Stimulated activated CD8-positive, alpha-beta memory T cell treated with anti-CD3 and anti-CD28 coated beads, Interleukin-12 subunit alpha, Interleukin-12 subunit beta, amount 100 ng/mL, for 1 hour (primary cell): ENCODE measurements around the gene PHOX2A.
"Not testable (repeated sequence)": the region's sequence is repeated elsewhere in the genome, so short reads cannot be mapped to it uniquely, and the experiment has no call there.

ENCODE experiments used
- DNase-seq: peaks from one replicate; pipeline ENCODE4 v3.0.0-alpha.2; 2020; ENCODE audit warnings: low read depth

PHOX2A gene

DNA sequence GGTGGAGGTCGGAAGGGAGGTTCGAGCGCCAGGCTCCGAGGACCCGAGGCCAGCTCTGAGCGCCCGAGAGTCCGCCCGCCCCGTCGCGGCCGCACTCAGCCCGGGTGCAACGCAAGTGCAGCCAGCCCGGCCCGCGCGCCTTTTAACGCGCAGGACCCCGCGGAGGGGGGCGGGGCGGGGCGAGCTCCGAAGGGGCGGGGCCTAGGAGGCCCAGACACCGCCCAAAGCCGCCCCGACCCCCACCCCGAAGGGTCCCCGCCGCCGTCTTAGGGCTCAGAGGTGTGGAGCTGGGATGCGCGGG, at the start of gene PHOX2A:
PHOX2A (minus strand) TSS at position 117 of the 301 bp plus-strand sequence. CDS start 172 bp downstream, outside the sequence.
- DNase-seq = no peak

DNA sequence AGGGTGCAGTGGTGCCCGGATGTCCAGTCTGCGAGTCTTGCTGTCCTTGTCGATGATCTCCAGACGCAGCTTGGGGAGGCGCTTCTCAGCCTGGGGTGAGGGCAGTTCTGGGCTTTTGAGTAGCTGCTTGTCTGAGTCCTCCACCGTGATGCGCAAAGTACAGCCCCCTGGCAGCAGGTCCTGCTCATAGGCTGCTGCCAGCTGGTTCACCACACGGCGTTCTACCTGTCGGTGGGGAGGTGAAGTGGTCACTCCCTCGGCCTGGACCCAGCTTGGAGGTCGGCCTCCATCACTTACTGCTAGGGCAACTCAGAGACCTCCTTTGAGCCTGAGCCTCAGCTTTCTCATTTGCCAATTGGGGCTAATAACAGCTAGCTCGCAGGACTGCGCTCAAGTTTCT, 49.4 kb upstream of the PHOX2A start:
- DNase-seq = no peak

DNA sequence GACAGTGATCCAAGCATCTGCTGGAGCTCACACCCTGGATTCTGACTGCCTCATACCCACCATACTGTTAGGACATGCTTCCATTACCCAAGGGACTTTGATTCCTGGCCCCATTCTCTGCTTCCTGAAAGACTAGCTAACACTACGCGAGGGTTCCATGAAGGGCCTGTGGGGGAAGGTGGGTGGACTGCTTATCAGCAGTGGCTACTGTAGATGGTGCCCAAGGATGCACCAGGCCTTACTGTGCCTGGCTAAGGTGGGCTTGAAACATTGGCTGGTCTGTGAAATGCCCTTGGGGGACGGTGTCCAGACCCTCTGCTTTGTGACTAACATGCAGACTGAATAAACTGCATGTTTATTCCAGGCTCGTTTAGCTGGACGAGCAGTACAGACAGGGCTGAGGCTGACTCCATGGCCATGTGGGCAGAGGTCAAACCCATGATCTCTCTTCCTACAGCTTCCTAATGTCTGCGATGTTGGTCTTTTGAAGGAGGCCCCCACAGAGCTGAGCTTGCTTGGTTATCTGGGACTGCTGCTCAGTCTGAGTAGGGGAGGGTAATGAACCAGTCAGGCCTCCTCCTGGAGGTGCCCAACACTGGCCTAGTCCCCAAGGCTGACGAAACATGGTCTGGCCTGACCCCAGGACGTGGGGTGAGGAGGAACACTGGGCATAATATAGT, 48.3 kb upstream of the PHOX2A start:
- no peak for DNase-seq

DNA sequence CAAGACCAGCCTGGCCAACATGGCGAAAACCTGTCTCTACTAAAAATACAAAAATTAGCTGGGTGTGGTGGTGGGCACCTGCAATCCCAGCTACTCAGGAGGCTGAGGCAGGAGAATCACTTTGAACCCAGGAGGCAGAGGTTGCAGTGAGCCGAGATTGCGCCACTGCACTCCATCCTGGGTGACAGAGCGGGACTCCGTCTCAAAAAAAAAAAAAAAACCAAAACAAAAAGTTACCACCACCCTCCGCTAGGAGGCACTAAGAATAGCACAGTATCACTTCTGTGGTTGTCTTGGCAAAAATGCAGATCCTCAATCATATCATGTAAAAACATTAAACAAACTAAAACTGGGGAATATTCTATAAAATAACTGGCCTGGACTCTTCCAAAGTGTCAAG, 46.8 kb upstream of the PHOX2A start:
- not testable (repeated sequence) for DNase-seq

DNA sequence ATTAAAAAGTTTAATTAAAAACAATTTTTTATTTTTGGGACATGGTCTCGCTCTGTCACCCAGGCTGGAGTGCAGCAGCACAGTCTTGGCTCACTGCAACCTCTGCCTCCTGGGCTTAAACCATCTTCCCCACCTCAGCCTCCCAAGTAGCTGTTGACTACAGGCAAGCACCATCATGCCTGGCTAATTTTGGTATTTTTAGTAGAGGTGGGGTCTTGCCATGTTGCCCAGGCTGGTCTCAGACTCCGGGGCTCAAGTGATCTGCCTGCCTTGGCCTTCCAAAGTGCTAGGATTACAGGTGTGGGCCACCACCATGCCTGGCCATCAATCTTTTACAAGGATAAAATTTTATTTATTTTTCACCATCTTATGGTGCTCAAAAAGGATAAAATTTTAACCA, 43.3 kb upstream of the PHOX2A start:
- no peak for DNase-seq

DNA sequence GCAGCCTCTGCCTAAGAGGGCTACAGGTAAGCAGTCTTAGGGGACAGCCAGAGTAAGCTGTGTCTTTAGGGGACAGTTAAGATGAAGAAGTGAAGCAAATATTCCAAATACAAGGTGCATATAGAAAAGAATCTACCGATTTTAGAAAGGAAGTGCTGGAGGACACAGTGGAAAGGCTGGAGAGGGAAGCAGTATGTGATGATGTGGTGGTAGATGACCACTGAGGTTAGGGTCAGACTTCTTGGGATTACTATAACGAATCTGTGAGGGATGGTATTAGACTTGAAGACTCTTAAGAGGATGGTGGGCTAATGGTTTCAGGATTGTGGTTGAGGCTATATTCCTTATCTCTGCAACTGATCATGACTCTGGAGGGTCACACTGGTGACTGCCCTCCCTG, 40.0 kb upstream of the PHOX2A start:
- no peak for DNase-seq

DNA sequence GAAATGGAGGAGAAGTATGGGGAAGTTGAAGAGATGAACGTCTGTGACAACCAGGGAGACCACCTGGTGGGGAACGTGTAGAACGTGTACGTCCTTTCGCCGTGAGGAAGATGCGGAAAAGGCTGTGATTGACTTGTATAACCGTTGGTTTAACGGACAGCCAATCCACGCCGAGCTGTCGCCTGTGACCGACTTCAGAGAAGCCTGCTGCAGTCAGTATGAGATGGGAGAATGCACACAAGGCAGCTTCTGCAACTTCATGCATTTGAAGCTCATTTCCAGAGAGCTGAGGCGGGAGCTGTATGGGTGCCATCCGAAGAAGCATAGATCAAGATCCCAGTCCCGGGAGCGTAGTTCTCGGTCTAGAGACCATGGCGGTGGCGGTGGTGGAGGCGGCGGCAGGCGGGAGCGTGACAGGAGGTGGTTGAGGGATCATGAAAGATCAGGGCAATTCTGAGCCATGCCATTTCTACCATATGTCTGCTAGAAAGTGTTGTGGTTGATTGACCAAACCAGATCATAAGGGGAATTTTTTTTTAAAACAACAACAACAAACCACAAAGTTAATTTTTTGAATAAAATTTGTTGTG, 36.8 kb upstream of the PHOX2A start:
- no peak for DNase-seq

DNA sequence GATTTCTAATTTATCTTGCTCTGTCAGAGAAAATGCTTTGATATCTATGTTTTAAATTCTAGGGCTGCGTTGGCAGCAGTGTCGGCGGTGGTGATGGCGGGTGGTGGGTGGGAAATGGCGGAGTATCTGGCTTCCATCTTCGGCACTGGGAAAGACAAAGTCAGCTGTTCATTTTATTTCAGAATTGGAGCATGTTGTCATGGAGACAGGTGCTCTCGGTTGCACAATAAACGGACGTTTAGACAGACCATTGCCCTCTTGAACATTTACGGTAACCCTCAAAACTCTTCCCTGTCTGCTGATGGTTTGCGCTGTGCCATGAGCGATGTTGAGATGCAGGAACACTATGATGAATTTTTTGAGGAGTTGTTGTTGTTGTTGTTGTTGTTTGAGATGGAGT, 36.1 kb upstream of the PHOX2A start:
- no peak for DNase-seq

DNA sequence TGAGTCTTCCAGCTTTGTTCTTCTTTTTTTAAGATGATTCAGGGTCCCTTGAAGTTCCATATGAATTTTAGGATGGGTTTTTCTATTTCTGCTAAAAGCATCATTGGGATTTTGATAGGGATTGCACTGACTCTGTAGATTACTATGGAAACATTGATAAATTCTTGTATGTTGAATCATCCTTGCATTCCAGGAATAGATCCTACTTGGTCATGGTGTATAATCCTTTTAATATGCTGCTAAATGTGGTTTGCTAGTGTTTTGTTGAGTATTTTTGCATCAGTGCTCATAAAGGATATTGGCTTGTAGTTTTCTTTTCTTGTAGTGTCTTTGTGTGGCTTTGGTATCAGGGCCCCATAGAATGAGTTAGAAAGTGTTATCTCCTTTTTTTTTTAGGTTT, 34.9 kb upstream of the PHOX2A start:
- DNase-seq = no peak

DNA sequence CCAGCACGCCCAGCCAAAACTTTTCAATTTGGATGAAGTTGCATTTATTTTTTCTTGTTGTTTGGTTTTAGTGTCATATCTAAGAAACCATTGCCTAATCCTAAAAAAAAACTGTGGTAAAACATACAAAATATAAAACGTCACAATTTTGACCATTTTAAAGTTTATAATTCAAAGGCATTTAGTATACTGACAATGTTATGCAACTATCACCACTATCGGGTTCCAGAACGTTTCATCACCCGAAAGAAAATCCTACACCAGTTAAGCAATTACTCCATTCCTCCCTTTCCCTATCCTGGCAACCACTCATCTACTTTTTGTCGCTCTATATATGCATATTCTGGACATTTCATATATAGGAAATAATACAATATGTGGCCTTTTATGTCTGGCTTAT, 30.5 kb upstream of the PHOX2A start:
- no peak for DNase-seq

DNA sequence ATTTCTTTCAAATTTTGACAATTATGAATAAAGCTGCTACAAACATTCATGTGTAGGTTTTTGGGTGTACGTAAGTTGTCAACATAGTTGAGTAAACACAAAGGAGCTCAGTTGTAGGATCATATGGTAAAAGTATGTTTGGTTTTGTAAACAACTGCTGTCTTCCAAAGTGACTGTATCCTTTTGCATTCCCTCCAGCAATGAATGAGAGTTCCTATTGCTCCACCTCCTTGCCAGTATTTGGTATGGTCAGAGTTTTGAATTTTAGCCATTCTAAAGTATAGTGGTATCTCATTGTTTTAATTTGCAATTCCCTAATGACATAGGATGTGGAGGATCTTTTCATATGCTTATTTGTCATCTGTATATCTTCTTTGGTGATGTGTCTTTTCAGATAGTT, 28.0 kb upstream of the PHOX2A start:
- no peak for DNase-seq

DNA sequence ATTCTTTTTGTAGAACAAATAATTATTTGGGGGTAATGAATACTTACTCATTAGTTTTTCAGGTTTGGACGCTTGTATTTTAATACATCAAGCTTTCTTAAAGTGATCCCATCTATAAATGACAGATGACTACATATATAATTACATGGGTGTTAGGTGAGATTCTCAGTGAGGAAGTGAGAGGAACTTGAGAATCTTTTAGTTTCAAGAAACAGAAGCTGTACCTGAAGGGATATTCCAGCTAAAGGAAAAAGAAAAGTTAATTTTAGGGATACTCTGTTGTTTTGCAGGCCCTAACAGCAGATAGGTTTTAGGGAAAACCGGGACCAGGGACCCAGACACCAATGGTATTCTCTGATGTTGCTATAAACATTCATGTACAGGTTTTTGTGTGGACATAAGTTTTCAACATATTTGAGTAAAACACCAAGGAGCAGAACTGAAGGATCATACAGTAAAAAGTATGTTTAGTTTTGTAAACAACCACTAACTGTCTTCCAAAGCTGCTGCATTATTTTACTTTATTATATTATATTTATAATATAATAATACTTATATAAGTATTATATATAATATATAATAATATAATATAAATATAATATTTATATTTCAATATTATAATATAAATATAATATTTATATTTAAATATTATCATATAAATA, 24.1 kb upstream of the PHOX2A start:
- DNase-seq = no peak

DNA sequence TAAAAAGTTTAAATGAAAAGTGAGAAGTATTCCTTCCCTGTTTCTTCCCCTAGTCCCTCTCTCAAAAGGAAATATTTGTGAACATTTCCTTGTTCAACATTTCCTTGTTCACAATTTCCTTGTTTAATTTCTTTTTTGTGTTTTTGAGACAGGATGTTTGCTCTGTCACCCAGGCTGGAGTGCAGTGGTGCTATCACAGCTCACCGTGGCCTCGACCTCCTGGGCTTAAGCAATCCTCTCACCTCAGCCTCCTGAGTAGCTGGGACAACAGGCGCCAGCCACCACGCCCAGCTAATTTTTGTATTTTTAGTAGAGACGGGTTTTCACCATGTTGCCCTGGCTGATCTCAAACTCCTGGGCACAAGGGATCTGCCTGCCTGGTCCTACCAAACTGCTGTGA, 23.0 kb upstream of the PHOX2A start:
- DNase-seq = not testable (repeated sequence)

DNA sequence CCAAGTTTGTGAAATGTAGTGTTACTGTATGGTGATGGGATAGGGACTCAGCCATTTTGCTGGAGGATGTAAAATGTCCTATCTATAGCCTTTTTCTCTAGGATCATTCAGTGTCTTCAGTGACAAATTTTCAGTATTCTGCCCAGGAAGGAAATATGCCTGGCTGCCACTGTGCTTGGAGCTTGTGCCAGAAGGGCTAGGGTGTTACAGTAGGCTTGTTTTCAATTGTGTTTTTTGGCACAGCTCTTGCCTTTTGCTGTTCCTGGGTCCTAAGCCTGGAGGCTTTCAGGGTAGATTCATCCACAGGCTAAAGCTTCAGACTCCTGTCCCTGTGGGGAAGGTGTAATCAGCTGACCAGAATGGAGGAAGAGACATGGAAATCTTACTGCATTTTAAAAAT, 22.0 kb upstream of the PHOX2A start:
- DNase-seq = no peak

DNA sequence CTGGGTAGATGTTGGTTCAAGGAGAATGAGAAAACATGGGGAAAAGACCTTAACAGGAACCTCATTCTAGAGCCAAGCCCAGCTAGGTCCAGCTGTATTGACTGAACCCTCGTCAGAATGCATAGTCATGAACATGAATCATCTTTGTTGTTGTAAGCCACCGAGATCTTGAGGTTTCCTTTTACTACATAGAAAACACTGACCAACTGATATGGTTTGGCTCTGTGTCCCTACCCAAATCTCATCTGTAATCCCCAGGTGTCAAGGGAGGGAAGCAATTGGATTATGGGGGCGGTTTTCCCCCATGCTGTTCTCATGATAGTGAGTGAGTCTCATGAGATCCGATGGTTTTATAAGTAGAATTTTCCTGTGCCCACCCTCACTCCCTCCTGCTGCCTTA, 19.4 kb upstream of the PHOX2A start:
- DNase-seq = no peak

DNA sequence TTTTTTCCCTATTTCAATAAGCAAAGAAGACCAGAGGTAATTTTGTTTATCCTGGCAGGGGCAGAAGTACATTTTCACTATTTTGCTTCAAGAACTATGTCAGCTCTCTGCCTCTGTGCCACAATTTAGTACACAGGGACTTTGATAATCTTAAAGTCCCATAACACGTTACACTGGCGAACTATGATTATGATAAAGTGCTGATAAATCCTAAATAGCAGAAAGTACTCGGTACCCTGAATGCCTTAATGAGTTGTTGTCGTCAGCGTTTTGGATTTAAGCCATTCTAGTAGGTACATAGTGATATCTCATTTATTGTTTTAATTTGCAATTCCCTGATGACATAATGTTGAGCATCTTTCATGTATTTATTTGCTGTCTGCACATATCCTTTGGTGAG, 16.6 kb upstream of the PHOX2A start:
- no peak for DNase-seq

DNA sequence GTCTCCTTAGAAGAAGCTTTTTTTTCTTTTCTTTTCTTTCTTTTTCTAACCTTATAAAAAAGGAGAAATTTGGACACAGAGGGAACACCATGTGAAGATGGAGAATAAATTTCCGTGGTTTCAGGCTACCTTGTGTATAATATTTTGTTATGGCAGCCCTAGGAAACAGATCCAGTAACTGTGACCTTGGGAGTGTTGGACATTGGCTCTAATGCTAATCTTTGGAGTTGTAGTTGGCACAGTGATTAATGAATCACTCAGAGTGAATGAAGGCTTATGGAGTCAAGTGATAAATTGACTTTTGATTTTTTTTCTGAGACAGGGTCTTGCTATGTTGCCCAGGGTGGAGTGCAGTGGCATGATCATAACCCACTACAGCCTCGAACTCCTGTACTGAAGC, 15.5 kb upstream of the PHOX2A start:
- DNase-seq = no peak

DNA sequence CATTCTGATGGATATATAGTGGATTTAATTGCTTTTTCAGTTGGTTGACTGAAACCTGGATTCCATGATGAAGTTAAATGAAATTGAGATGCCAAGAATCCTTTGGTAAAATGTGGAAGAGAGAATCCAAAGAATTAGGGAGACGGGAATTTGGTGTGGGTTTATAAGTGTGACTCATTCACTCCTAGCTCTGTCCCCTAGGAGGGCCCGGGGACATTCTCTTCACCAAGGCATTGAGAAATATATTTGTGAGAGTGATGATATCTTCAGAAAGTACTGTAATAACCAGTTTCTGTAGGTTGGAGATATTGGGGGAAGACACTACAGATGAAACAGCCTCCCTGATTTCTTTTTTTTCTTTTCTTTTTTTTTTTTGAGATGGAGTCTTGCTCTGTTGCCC, 13.6 kb upstream of the PHOX2A start:
- no peak for DNase-seq

DNA sequence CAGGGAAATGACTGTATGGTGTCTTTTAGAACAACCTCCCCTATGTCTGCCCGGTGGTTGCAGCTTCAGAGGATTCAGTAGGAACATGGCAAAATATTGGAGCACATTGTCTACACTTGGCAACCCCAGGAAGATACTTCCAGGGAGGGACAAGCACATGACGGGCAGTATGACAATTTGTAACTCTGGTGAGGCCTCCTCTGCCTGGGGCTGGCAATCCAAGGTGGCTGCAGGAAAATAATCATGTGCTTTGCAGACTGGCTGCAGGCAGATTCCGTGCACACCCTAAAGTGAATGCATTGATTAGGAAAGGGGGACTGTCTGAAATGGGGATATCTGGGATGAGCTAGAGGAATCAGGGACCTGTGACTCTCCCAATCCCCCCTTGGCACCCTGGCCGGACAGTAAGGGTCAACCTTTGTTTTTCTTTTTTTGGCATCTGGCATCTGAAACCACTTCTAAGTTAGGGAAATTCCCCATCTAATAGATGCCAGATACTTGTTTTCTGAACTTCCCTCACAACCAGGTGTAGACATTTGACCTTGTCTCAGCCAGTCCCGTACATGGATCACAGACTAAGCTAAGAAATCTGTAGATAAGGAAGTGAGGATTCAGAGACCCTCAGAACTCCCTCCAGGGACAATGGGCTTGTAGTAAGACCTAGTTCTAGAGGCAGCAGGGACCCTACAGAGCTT, 10.5 kb upstream of the PHOX2A start:
- no peak for DNase-seq

DNA sequence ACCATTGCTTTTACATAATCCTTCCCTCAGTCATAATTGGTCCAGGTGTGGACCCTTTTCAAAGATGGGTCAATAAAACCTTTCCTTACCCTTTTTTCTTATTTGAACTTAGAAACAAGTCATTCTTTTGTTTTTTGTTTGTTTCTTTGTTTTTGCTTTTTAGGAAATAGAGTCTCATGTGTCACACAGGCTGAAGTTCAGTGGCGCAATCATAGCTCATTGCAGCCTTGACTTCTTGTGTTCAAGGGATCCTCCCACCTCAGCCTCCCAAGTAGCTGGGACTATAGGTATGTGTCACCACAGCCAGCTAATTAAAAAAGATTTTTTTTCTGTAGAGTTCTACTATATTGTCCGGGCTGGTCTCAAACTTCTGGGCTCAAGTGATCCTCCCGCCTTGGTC, 9.4 kb upstream of the PHOX2A start:
- DNase-seq = no peak

DNA sequence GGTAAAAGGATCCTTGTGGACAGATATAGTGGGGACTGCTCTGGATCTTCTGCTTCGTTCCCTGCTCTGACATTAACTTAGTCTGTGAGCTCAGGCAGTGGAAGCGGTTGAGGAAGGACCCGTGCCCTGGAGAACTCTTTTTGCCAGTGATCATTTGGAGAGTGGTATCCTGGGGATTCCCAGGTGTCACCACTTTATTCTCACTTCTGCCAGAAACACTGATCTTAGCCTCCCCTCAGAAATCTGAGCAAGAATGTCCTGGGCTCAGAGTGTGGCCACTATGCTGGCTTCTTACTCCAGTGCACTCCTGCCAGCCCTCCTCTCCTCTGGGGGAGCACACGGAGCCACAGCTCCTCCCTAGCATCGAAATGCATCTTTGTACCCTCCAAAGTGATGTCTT, 7.6 kb upstream of the PHOX2A start:
- DNase-seq = no peak

DNA sequence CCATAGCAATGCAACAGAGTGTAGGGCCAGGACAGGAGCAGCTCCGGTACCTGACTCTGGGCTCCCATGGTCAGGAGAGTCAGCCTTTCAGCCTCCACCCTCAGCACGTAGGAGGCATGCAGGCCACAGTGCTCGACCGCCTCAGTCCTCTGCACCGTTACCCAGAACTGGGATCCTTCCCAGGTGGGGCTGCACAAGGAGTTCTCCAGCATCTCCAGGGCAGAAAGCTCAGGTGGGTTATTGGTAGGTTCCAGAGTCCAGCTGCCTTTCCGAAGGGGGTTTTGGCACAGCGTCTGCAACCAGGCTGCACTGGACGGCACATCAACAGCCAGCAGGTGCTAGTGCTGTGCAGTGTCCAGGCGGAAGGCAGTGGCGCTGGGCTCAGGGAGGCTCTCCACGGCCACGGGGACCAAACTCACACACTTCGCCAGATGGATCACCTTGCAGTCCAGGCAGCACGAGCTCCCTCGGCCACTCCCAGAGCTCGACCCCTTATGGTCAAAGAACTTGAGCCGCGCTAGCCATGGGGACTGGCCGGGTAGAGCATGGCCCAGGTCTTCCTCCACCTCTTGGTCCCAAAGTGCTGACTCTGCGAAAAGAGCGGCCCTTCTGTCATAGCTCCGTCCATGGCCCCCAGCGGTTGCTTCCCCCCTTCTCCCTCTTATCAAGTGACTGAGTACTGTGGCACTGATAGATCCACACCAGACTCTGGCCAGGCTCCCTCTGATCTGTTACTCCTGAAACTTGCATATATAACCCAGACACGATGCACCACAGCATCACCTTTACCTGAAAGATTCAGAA, 6.9 kb upstream of the PHOX2A start:
- DNase-seq = no peak

DNA sequence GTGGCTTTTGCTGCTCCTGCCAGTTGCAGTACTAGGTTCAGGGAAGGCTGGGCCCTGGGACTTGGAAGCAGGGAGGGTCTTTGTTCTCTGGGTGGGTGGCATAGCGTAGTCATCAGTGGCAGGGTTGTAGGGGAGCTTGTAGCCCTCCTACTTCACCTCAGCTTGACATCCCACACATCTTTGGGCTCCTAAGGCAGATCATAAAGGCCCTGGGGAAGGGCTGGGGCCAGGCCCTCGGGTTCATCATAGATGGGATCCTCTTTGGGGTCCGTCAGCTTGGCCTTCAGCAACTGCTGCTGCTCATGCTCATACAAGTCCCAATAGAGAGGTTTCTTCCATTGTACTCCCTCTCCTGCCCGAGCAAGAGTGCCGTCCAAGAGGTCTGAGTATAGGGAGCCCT, 6.0 kb upstream of the PHOX2A start:
- DNase-seq = no peak
